Dermis microvascular lymphatic vessel endothelial cell (primary cell): ENCODE measurements around the gene PLOD1. TPM values are rescaled to one million over a fixed set of nuclear protein-coding genes. Genes with fewer than 3 reads are reported as not detected.

ENCODE experiments used
- DNase-seq, 2 donors: peaks; one replicate each; pipeline versions ENCODE4 v3.0.0 to v3.0.0-alpha.2; 2010; ENCODE audit warnings: low read depth in 2 of 2
- total RNA-seq: library from RNA; depleted of rRNA; stranded (reverse); fragments of >200 nt; gene quantifications from 2 replicates; pipeline ENCODE4 v1.2.1, GENCODE V29; 2014

PLOD1 gene
- total RNA-seq, 1 donor from 2014 or later: 138 TPM

GRCh38 chr1:11978301-11978700 lies 43.8 kb downstream of the PLOD1 start:
- DNase-seq: no peak

DNA sequence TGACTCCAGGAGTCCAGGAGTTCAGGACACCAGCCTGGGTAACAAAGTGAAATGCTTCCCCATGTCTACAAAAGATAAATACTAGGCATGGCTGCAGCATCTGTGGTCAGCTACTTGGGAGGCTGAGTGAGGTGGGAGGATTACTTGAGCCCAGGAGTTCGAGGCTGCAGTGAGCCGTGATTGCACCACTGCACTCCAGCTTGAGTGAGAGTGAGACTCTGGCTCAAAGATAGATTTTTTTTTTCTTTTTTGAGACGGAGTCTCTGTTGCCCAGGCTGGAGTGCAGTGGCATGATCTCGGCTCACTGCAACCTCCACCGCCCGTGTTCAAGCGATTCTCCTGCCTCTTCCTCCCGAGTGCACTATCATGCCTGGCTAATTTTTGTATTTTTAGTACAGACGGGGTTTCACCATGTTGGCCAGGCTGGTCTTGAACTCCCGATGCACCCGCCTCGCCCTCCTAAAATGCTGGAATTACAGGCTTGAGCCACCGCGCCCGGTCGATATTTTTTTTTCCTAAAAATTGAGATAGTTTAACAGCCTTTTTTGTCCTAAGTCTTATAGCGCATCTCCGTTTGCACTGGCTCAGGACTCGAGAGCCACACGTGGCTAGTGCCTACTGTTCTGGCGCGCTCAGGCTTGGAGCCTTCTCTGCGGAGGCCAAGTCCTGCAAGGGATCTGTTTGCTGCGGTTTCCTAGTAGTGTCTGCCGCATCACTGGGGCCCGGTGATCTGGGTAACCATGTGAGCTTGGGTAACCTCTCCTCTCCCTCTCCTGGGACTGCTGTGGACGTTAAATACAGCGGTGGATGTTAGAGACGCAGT lies 44.7 kb downstream of the PLOD1 start:
- no peak for DNase-seq

DNA sequence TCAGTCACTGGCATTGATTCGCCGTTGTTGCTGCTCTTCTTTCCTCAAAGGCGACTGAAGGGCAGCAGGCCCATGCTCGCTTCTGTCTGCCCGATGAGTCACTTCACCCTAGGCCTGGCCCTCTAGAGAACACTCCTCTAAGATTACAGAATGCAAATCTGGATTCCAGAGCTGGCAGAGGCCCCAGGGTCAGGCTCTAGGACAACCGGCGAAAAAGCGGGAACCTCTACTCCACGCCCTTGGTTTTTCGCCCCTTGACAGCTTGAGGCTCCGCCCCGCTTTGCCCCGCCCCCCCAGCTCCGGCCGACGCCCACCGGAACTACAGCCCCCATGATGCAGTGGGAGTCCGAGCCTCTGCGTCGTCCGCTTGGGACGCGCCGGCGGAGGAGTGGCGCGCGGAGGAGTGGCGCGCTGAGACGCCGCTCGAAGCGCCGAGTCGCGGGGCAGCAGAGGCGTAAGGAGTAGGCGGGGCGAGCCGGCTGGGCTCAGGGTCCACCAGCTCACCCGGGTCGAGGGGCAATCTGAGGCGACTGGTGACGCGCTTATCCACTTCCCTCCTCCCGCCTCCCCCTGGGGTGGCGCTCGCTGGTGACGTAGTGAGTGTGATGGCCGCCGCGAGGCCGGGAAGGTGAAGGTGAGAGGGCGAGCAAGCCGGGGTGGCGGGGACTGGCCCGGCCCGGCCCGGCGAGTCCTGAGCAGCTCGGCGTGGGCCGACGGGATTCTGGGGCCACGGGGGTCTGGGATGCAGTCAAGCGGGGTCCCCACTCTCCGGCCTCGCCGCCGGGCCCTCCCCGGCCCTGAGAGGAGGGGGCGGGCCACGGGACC lies 45.5 kb downstream of the PLOD1 start, which contains the start of gene MFN2:
TSS of gene MFN2 (plus strand) at position 594 of the 825 bp plus-strand sequence. CDS start 8,725 bp downstream, outside the sequence.
- peak; percentile 84 to 98 for DNase-seq

DNA sequence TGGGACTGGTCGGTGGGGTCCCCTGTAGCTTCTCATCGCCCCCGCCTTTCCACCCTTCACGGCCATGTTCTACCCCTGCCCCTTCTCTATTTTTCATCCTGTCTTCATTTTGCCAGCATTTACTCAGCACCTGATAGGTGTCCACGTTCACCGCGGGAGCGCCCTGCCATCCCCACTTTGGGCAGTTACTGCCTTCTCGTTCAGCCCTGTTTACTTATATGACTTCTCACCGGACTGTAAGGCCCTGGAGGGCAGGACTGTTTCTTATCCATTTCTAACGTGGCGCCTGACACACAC lies 46.1 kb downstream of the PLOD1 start:
- no peak for DNase-seq

DNA sequence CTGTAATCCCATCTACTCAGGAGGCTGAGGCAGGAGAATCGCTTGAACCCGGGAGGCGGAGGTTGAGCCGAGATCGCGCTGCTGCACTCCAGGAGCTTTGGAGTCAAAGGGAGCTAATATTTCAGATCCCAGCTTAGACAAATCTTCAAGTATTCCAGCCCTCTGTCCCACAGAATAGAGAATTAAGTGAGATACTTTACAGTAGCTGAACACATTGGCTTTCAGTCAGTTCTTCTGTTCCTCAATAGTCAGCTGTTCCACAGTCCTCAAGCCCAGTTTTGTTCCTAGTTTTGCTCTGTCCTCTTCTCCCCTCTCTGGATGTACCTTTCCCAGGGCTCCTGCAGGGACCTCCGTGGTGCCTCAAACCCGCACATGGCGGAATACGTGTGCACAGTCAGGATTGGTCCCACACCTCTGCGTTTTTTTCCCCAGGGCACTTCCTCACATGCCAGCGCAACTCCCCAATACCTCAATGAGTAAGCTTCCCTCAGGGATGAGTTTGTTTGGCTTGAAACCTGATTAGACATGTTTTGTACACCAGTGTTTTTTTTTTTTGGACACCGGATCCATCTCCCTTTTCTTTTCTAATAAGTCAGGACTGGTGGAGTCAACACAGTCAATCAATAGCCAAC lies 47.0 kb downstream of the PLOD1 start:
- DNase-seq: no peak

DNA sequence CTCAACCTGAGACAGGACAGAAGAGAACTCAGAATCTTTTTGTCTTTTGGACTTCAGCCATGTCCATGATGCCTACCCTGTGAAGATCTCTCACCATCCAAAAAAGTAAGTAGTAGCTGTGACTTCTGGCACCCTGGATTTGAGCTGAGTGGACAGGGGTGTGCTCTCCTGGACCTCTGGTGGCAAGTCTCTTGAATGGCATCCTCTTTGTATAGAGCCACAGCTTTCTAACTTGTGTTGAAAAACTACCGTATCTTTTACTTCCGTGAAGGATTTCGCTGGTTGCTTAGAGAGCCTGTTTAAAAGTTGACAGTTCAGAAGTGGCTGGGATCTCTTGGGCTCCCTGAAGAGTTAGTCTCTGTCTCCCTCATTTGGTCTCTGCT lies 47.5 kb downstream of the PLOD1 start:
- peak in 1 of 2 donors; percentile 62 for DNase-seq

GRCh38 chr1:11984121-11984520 lies 49.6 kb downstream of the PLOD1 start:
- no peak for DNase-seq

- DNase-seq: no peak
Observed at GRCh38 chr1:11984576-11984975, 50.1 kb downstream of the PLOD1 start.

DNA sequence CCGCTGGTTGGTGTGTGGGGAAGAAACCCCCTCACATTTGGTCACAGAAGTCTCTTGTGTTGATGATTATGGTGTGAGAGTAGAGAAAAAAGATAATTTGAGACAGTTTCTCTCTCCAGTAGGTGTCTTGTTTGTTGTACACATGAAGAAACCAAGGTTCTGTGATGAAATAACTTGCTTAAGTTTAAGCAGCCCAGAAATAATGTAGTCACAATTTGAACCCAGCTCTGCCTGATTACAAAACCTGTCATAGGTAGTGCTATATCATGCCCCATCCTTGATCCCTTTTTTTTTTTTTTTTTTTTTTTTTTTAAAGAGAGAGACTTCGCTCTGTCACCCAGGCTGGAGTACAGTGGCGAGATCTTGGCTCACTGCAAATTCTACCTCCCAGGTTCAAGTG lies 50.7 kb downstream of the PLOD1 start:
- DNase-seq: no peak

DNA sequence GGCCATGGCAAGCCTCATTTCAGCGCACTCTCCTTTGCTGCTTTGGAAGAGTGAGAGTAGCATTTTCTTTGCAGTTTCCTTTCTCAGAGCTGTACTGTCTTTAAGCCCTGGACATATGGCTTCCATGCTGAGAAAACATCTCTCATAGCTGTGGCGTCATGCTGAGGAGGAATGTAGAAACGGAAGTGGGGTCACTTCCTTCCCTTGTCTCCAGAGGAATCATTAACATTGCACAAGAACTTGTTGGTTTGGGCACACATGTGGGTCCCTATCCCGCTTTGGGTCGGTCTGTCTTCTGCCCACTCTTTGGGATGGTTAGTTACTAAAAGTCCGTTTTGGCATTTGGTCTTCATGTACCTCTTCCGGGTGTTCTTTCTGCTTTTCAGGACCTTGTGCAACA lies 51.3 kb downstream of the PLOD1 start:
- peak in 1 of 2 donors; percentile 61 for DNase-seq

- no peak for DNase-seq
Observed at GRCh38 chr1:11989669-11990068, 55.2 kb downstream of the PLOD1 start.

DNA sequence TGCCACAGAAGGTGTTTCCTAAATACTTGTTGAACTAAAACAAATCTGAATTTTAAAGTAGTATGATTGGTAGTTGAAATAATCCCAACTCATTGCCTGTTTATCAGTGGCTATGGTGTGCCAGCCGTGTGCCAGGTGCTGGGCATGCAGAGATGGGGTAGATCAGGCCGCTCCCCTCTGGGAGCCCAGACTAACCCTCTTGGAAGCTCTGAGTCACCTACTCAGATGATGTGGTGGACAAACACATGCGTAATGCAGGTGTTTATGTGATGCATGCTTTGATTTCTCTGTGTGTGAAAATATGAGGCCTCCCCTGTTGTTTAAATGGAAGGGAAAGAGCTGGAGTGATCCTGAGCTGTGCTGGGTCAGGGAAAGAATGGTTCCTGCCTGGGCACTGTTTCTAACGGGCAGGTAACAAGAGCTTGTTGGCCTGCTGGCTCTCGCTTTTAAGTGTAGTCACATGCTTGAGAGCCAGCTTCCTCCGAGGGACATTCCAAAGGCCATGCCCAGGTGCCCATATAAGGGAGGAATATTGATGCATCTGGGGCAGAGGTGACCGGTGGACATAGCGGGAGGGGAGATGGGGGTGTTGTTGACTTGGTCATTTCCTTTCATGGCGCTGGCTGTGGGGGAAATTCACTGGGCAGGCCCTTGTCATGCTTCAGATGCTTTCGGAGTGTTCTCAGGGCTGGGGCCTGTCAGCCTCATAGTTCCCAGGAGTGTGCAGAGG lies 56.0 kb downstream of the PLOD1 start:
- DNase-seq: peak; percentile 90 to 95

DNA sequence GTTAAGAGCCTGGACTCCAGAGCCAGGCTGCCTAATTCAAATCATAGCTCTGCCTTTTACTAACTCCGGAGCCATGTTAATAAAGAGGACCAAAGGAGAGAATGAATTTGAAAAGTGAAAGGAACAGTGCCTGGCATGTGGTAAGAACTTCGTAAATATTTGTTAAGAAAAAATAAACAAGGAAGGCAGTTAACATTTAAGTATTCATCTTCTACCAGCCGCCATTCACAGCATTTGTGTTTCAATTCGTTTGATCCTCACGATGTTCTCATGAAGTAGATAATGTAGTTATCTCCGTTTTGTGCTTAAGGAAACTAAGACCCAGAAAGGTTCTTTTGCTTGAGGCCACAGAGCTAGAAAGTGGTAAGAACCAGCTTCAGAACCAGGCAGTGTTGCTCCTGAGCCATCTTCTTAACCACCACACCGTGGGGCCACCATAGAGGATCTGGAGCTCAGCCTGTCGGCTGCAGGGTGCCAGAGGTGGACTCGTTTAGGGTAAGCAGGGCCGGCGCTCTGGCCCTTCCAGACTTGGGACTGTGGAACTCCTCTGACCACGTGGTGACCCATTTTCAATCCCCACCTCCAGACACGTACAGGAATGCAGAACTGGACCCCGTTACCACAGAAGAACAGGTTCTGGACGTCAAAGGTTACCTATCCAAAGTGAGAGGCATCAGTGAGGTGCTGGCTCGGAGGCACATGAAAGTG lies 57.6 kb downstream of the PLOD1 start:
- DNase-seq: no peak

GRCh38 chr1:11997081-11997850 lies 62.7 kb downstream of the PLOD1 start:
- peak in 1 of 2 donors; percentile 55 for DNase-seq

GRCh38 chr1:11998636-11999035 lies 64.1 kb downstream of the PLOD1 start:
- DNase-seq: no peak

DNA sequence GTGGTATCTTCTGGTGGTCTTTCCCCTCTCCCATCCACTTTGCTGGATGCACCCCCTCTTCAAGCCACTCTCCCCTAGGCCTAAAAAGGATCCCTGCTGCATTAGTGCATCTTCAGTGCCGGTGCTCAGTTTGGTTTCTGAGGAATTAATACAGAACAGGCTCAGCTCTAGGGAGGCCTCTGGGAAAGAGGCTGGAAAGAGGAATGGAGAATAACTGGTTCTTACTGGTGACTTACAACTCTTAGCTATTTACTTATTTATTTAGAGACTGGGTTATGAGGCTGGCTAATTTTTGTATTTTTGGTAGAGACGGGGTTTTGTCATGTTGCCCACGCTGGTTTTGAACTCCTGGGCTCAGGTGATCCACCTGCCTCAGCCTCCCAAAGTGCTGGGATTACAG lies 64.7 kb downstream of the PLOD1 start:
- DNase-seq: no peak

GRCh38 chr1:12001249-12001917 lies 66.9 kb downstream of the PLOD1 start:
- peak; percentile 20 to 42 for DNase-seq

DNA sequence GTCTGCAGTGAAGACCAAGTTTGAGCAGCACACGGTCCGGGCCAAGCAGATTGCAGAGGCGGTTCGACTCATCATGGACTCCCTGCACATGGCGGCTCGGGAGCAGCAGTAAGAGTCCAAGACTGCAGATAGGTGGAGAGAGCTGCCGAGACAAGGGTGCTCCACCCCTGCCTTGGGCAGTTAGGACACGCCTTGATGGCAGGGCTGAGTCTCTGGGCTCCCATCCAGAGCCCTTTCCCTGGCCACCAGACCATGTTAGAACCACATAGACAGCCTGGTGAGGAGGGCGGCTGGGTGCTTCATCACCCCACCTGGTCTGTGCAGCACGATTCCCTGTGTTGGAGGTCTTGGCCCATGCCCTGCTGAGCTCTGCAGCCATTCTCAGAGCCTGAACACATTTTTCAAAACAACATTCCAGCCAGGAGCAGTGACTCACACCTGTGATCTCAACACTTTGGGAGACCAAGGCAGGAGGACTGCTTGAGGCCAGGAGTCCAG lies 67.5 kb downstream of the PLOD1 start:
- DNase-seq: no peak

DNA sequence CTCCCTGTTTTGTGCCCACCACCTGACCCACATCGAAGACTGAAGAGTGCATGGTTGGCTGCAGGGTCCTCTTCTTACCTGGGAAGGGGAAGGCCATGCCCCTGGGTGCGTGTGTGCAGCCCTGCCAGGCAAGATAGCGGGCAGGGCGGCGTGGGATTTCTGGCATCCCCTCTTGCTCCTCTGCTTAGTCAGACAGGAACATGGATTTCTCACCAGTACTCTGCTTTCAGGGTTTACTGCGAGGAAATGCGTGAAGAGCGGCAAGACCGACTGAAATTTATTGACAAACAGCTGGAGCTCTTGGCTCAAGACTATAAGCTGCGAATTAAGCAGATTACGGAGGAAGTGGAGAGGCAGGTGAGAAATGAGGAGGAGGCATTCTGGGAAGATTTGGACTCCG lies 69.2 kb downstream of the PLOD1 start:
- no peak for DNase-seq
